Upper lobe of right lung (tissue), 1 donor: ENCODE results near the gene UNC5B. TPM values are rescaled to one million over a fixed set of nuclear protein-coding genes. Genes with fewer than 3 reads are reported as not detected.

Source experiments
- ATAC-seq: fragments of 200-7000 bp; cut with Tn5 transposase; one replicate; pipeline ENCODE4 v1.9.1; 2020; ENCODE audit warnings: mild to moderate bottlenecking, moderate library complexity
- DNase-seq: peaks from one replicate; pipeline ENCODE4 v3.0.0-alpha.2; 2020
- H3K27ac ChIP-seq: fragments of 200-600 bp; one replicate; pipeline ENCODE4 v1.8.0; 2022
- H3K27me3 ChIP-seq: fragments of 200-600 bp; one replicate; pipeline ENCODE4 v1.8.0; 2022; ENCODE audit warnings: mild to moderate bottlenecking
- H3K36me3 ChIP-seq: fragments of 200-600 bp; one replicate; pipeline ENCODE4 v1.8.0; 2022
- H3K4me1 ChIP-seq: fragments of 200-600 bp; one replicate; pipeline ENCODE4 v1.8.0; 2022
- H3K4me3 ChIP-seq: fragments of 200-600 bp; one replicate; pipeline ENCODE4 v1.8.0; 2022; ENCODE audit warnings: mild to moderate bottlenecking
- H3K9me3 ChIP-seq: fragments of 200-600 bp; one replicate; pipeline ENCODE4 v1.8.0; 2022
- CTCF ChIP-seq: fragments of 200-600 bp; IDR thresholded peaks from one replicate; pipeline ENCODE4 v1.8.0; 2022; ENCODE audit warnings: antibody characterized with exemption
- intact Hi-C: fragments of 100-400 bp; cut with DNase I; formaldehyde crosslinking; loops from one replicate; pipeline ENCODE4 v1.11.0; 2022
- long read RNA-seq: library from polyadenylated mRNA; unstranded; transcript quantifications from one replicate; pipeline ENCODE4 v2.0.0, GENCODE V29; 2021
- total RNA-seq: library from RNA; stranded (reverse); fragmentation: NEBNext Ultra II Directional; extraction: Animal tissue kit (Norgen Biotek cat#: 25700); gene quantifications from one replicate; pipeline ENCODE4 v1.2.1, GENCODE V29; 2021
- donor health status: DM: no; HTN: yes; CAD: no; lungs with severe emphysema.

UNC5B gene
- total RNA-seq: 16.0 TPM
- long read RNA-seq, full-length matches to known transcripts: 9 of 49 reads
- long read RNA-seq, partial matches to known transcripts: 22 of 49 reads
- long read RNA-seq, other reads (novel, unspliced or antisense): 18 of 49 reads

- Histone ChIP-seq H3K27me3 (peaks cover 16% of the 10 kb centered on the region), H3K4me3 (peak within 1 kb of the TSS; percentile 75), H3K27ac (peak within 1 kb of the TSS; percentile 73), H3K4me1 (peaks cover 40% of the 10 kb centered on the region), H3K9me3 (no peaks in the 10 kb centered on the region), H3K36me3 (no peaks in the 10 kb centered on the region)
- TF ChIP-seq CTCF: peak; percentile 26
- peak; percentile 94 for ATAC-seq
- intact Hi-C loops: loop anchor here (10.0 kb wide), 1 partner anchor 52 kb away; no protein-coding TSS in a partner anchor
- DNase-seq: peak; percentile 96
Measured at GRCh38 chr10:71212318-71213126, at the start of gene UNC5B. Gene UNC5B (plus strand): TSS chr10:71212570. CDS start chr10:71212986, 416 bp downstream.

- no peak overlapping the region for H3K27ac ChIP-seq
- no peaks in the 10 kb centered on the region for H3K27me3 ChIP-seq
- no peak for ATAC-seq
- H3K4me1 ChIP-seq: no peaks in the 10 kb centered on the region
- TF ChIP-seq CTCF: no peak
- H3K4me3 ChIP-seq: no peak overlapping the region
- H3K9me3 ChIP-seq: no peaks in the 10 kb centered on the region
- no peak for DNase-seq
- H3K36me3 ChIP-seq: no peaks in the 10 kb centered on the region
- intact Hi-C loops: no loop called here
Measured at GRCh38 chr10:71173466-71173865, 38.9 kb upstream of the UNC5B start.

GRCh38 chr10:71176661-71177060, 35.7 kb upstream of the UNC5B start:
- no peak for TF ChIP-seq CTCF
- ATAC-seq: no peak
- intact Hi-C loops: no loop called here

GRCh38 chr10:71177651-71178199, 34.6 kb upstream of the UNC5B start:
- no peak for DNase-seq

More at GRCh38 chr10:71176661-71177060, 35.7 kb upstream of the UNC5B start:
- DNase-seq: no peak
- Histone ChIP-seq H3K9me3 (no peaks in the 10 kb centered on the region), H3K27me3 (no peaks in the 10 kb centered on the region), H3K4me1 (no peaks in the 10 kb centered on the region), H3K36me3 (no peaks in the 10 kb centered on the region), H3K4me3 (no peak overlapping the region), H3K27ac (no peak overlapping the region)

GRCh38 chr10:71178880-71179279, 33.5 kb upstream of the UNC5B start:
- H3K4me1 ChIP-seq: no peaks in the 10 kb centered on the region
- TF ChIP-seq CTCF: no peak
- H3K36me3 ChIP-seq: no peaks in the 10 kb centered on the region
- intact Hi-C loops: no loop called here
- H3K27ac ChIP-seq: no peak overlapping the region
- H3K4me3 ChIP-seq: no peak overlapping the region
- H3K9me3 ChIP-seq: no peaks in the 10 kb centered on the region
- ATAC-seq (no peak), DNase-seq (no peak)
- H3K27me3 ChIP-seq: no peaks in the 10 kb centered on the region

More at GRCh38 chr10:71177651-71178199, 34.6 kb upstream of the UNC5B start:
- H3K27me3 ChIP-seq: no peaks in the 10 kb centered on the region
- no peak for TF ChIP-seq CTCF
- H3K4me3 ChIP-seq: no peak overlapping the region
- H3K27ac ChIP-seq: no peak overlapping the region
- intact Hi-C loops: no loop called here
- ATAC-seq: no peak
- H3K9me3 ChIP-seq: no peaks in the 10 kb centered on the region
- H3K4me1 ChIP-seq: no peaks in the 10 kb centered on the region
- H3K36me3 ChIP-seq: no peaks in the 10 kb centered on the region
